GM12891 (cell line): Measurements from ENCODE around the gene EML4.

Experiments
- DNase-seq: peaks from one replicate; pipeline ENCODE4 v3.0.0; 2011; ENCODE audit warnings: low spot score; ENCODE audit not compliant: insufficient read length
- FAIRE-seq: peaks from 2 replicates; lab custom pipeline; 2011; peaks lifted over from hg19 to GRCh38; lab: Jason Lieb, UNC
- PAX5 ChIP-seq: IDR thresholded peaks from 2 replicates; pipeline ENCODE4 v1.6.1; 2011; ENCODE audit warnings: low read length, moderate library complexity, mild to moderate bottlenecking; ENCODE audit not compliant: insufficient read depth, severe bottlenecking
- POLR2A ChIP-seq: IDR thresholded peaks from 2 replicates; pipeline ENCODE4 v1.6.1; 2011; ENCODE audit warnings: low read depth, low read length, control low read depth
- POLR2AphosphoS5 ChIP-seq: IDR thresholded peaks from 2 replicates; pipeline ENCODE4 v1.6.1; 2011; ENCODE audit warnings: low read depth, low read length, control low read depth
- POU2F2 ChIP-seq: IDR thresholded peaks from 2 replicates; pipeline ENCODE4 v1.6.1; 2011; ENCODE audit warnings: low read depth, mild to moderate bottlenecking, control low read depth, low read length, moderate library complexity
- SPI1 ChIP-seq: IDR thresholded peaks from 2 replicates; pipeline ENCODE4 v1.6.1; 2011; ENCODE audit warnings: low read depth, low read length, control low read depth
- TAF1 ChIP-seq: IDR thresholded peaks from 2 replicates; pipeline ENCODE4 v1.6.1; 2011; ENCODE audit warnings: low read depth, low read length, control low read depth

EML4 gene

GRCh38 chr2:42187886-42188285 is 18.7 kb downstream of the EML4 start:
- no peak for FAIRE-seq
- no peak for TF ChIP-seq TAF1
- no peak for TF ChIP-seq POLR2AphosphoS5
- TF ChIP-seq PAX5: no peak
- no peak for TF ChIP-seq SPI1
- no peak for TF ChIP-seq POU2F2
- TF ChIP-seq POLR2A: no peak
- DNase-seq: no peak

GRCh38 chr2:42189235-42189566 is 20.0 kb downstream of the EML4 start:
- FAIRE-seq (no peak), DNase-seq (no peak)

GRCh38 chr2:42190191-42190590 is 21.0 kb downstream of the EML4 start:
- DNase-seq (no peak), FAIRE-seq (no peak)
- TF ChIP-seq POLR2AphosphoS5: no peak
- TF ChIP-seq PAX5: no peak
- no peak for TF ChIP-seq SPI1
- TF ChIP-seq TAF1: no peak
- no peak for TF ChIP-seq POLR2A
- TF ChIP-seq POU2F2: no peak

More at GRCh38 chr2:42189235-42189566, 20.0 kb downstream of the EML4 start:
- TF ChIP-seq SPI1 (no peak), POU2F2 (no peak)

- FAIRE-seq (no peak), DNase-seq (no peak)
- no peak for TF ChIP-seq PAX5
- TF ChIP-seq POLR2A: no peak
- TF ChIP-seq SPI1: no peak
- no peak for TF ChIP-seq POLR2AphosphoS5
- TF ChIP-seq TAF1: no peak
- TF ChIP-seq POU2F2: no peak
These were observed 22.3 kb downstream of the EML4 start for GRCh38 chr2:42191285-42192009.

GRCh38 chr2:42192010-42192373 is 22.8 kb downstream of the EML4 start:
- no peak for FAIRE-seq
- DNase-seq: no peak
- TF ChIP-seq POU2F2 (no peak), PAX5 (no peak), SPI1 (no peak), POLR2AphosphoS5 (no peak)

GRCh38 chr2:42192652-42193566 is 23.8 kb downstream of the EML4 start:
- TF ChIP-seq POLR2A (no peak), PAX5 (no peak), SPI1 (no peak), POU2F2 (no peak), TAF1 (no peak), POLR2AphosphoS5 (no peak)
- peak; percentile 88 for FAIRE-seq
- no peak for DNase-seq

- FAIRE-seq (peak; percentile 43), DNase-seq (no peak)
- TF ChIP-seq PAX5 (no peak), TAF1 (no peak), SPI1 (no peak), POLR2AphosphoS5 (no peak), POLR2A (no peak), POU2F2 (no peak)
These were observed 24.6 kb downstream of the EML4 start for GRCh38 chr2:42193722-42194187.

- DNase-seq (no peak), FAIRE-seq (no peak)
- TF ChIP-seq POU2F2 (no peak), SPI1 (no peak), TAF1 (no peak), PAX5 (no peak), POLR2A (no peak), POLR2AphosphoS5 (no peak)
These were observed 25.3 kb downstream of the EML4 start for GRCh38 chr2:42194428-42194827.

- DNase-seq: no peak
- TF ChIP-seq SPI1 (no peak), POLR2A (no peak), PAX5 (no peak)
- no peak for FAIRE-seq
These were observed 26.4 kb downstream of the EML4 start for GRCh38 chr2:42195559-42195958.

- FAIRE-seq: peak; percentile 47
- TF ChIP-seq TAF1 (no peak), PAX5 (no peak)
- DNase-seq: no peak
These were observed 26.9 kb downstream of the EML4 start for GRCh38 chr2:42196070-42196402.
